ENCODE data around the gene RPEL1. TPM values are rescaled to one million over a fixed set of nuclear protein-coding genes. Genes with fewer than 3 reads are reported as not detected.

The RPEL1 gene
- total and polyA plus RNA-seq, 8 donors = not detected

DNA sequence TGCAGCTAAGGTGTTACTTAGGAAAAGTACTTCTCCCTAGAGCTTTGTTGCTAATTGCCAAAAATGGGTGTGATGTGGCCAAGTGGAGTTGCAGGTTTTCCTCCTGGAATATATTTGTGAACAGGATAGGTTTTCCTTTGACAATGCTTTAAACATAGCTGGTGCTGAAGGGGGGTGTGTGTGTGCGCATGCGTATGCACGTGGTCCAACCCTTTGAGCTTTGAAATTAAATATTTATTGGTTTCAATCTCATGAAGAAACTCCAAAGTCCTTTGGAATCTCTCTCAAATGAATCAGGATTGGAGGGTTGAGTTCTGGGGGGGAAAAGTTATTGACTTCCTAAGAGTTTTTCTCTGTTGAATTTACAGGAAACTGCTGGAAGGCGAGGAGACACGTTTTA lies 42.3 kb downstream of the RPEL1 start:
- Histone ChIP-seq H3K4me3 (no peak overlapping the region), H3K9me3 (no peaks in the 10 kb centered on the region), H3K27me3 (peaks cover 0 to 67% (median 0%) of the 10 kb centered on the region in 3 donors), H3K36me3 (no peaks in the 10 kb centered on the region), H3K27ac (no peak overlapping the region), H3K4me1 (no peaks in the 10 kb centered on the region)
- no peak for DNase-seq
- intact Hi-C loops (cut with DNase I; ENCODE audit: low total_unique reads) = no loop called here
- TF ChIP-seq EP300 (IDR thresholded peaks at IDR 0.05) (no peak), POLR2AphosphoS5 (IDR thresholded peaks at IDR 0.05) (no peak), POLR2A (IDR thresholded peaks at IDR 0.05) (no peak)
- TF ChIP-seq, protein P1, sequence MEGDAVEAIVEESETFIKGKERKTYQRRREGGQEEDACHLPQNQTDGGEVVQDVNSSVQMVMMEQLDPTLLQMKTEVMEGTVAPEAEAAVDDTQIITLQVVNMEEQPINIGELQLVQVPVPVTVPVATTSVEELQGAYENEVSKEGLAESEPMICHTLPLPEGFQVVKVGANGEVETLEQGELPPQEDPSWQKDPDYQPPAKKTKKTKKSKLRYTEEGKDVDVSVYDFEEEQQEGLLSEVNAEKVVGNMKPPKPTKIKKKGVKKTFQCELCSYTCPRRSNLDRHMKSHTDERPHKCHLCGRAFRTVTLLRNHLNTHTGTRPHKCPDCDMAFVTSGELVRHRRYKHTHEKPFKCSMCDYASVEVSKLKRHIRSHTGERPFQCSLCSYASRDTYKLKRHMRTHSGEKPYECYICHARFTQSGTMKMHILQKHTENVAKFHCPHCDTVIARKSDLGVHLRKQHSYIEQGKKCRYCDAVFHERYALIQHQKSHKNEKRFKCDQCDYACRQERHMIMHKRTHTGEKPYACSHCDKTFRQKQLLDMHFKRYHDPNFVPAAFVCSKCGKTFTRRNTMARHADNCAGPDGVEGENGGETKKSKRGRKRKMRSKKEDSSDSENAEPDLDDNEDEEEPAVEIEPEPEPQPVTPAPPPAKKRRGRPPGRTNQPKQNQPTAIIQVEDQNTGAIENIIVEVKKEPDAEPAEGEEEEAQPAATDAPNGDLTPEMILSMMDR (IDR thresholded peaks at IDR 0.05) = no peak
- 78 to 88% (median 84%) methylated on average over 5 of the region's 5 CpGs for WGBS, 5 donors

DNA sequence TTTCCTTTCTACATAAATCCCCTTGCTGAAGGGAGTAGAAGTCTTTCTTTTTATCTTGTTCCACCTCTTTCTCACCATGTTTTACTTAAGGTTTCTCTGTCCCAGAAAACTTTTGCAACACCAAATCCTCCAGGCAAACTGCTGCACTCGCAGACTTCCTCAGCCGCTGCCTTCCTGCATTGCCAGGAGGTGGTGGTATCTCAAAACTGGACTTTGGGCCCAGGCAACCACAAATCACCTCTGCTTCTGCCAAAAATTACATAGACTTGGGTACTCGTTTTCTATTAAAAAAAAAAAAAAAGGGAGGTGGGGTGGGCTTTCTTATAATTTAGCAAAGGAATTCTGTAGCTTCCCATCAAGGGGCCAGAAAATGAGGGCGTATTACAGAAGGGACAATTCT lies 45.9 kb downstream of the RPEL1 start:
- Histone ChIP-seq H3K9me3 (no peaks in the 10 kb centered on the region), H3K4me3 (no peak overlapping the region), H3K27me3 (peaks cover 0 to 40% (median 0%) of the 10 kb centered on the region in 3 donors), H3K27ac (no peak overlapping the region), H3K36me3 (no peaks in the 10 kb centered on the region), H3K4me1 (no peaks in the 10 kb centered on the region)
- no peak for TF ChIP-seq POLR2A (IDR thresholded peaks at IDR 0.05)
- no peak for DNase-seq
- WGBS, 5 donors = 74 to 80% (median 77%) methylated on average over 4 of the region's 4 CpGs
- intact Hi-C loops (cut with DNase I; ENCODE audit: low total_unique reads) = no loop called here

DNA sequence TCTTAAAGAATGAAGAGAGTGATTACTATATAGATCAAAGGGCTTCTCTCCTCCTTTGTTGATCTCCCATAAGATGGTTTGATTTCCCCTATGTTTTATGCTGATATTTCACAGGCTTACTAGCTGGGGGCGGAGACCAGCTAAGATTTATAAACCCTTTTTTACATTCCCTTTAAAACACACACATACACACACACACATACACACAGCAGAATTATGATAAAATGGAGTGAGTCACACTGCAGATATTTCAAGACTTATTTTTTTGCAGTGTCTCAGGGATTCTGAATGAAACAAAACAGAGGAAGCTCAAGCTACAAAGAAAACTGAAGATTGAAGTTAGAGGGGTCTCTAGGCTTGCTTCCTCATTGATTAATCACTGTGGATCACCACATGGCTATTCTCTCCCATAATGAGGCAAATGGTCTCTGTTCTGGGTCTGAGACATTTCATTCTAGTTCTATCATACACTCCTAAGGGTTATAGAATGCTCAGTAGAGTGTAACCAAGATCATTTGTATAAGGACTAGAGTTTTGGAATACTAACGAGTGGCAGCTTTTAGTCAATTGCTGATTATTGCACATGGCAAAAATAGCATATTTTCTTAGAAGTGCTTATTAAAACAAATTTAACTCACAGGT lies 49.8 kb downstream of the RPEL1 start:
- H3K27me3 ChIP-seq = peaks cover 0 to 17% (median 0%) of the 10 kb centered on the region in 3 donors
- TF ChIP-seq POLR2A (IDR thresholded peaks at IDR 0.05) = no peak
- TF ChIP-seq, protein P1 (IDR thresholded peaks at IDR 0.05) = no peak
- no peak for TF ChIP-seq POLR2AphosphoS5 (IDR thresholded peaks at IDR 0.05)
- TF ChIP-seq EP300 (IDR thresholded peaks at IDR 0.05) = no peak
- peaks cover 0 to 4% (median 3%) of the 10 kb centered on the region in 4 donors for H3K36me3 ChIP-seq
- H3K4me1 ChIP-seq = no peaks in the 10 kb centered on the region
- H3K4me3 ChIP-seq = no peak overlapping the region
- WGBS, 5 donors = 49 to 80% (median 76%) methylated on average over 2 of the region's 2 CpGs
- H3K27ac ChIP-seq = no peak overlapping the region
- H3K9me3 ChIP-seq = no peaks in the 10 kb centered on the region
- DNase-seq = peak in 1 of 2 donors; percentile 17
- intact Hi-C loops (cut with DNase I; ENCODE audit: low total_unique reads) = no loop called here

Other genes starting within 250 kb of the RPEL1 start
- 100 to 1,000 TPM in 1 of 5 donors, 10 to 100 TPM in 4; 20.0 to 176 (median 87.5) TPM for gene NT5C2, start 52.6 kb upstream of the RPEL1 start, total RNA-seq
- gene NT5C2, start 52.6 kb upstream of the RPEL1 start, polyA plus RNA-seq = 10 to 100 TPM; 21.8 to 37.9 (median 33.3) TPM
- 1 to 10 TPM in 1 of 5 donors, under 1 TPM in 2, not detected in 2; 0.29 to 1.8 (median 0.72) TPM for gene INA, start 31.3 kb downstream of the RPEL1 start, total RNA-seq
- 1 to 10 TPM in 2 of 3 donors, under 1 TPM in 1; 0.92 to 1.4 (median 1.2) TPM for gene INA, start 31.3 kb downstream of the RPEL1 start, polyA plus RNA-seq
- gene PCGF6, start 105.3 kb downstream of the RPEL1 start, total RNA-seq = 10 to 100 TPM in 4 of 5 donors, not detected in 1; 13.2 to 51.0 (median 29.8) TPM
- gene PCGF6, start 105.3 kb downstream of the RPEL1 start, polyA plus RNA-seq = 1 to 10 TPM; 5.6 to 7.3 (median 6.2) TPM
- gene TAF5, start 122.1 kb downstream of the RPEL1 start, total RNA-seq = 10 to 100 TPM in 1 of 5 donors, 1 to 10 TPM in 3, not detected in 1; 1.3 to 15.6 (median 5.1) TPM
- 1 to 10 TPM in 2 of 3 donors, under 1 TPM in 1; 0.92 to 1.8 (median 1.4) TPM for gene TAF5, start 122.1 kb downstream of the RPEL1 start, polyA plus RNA-seq
- 100 to 1,000 TPM in 4 of 5 donors, 10 to 100 TPM in 1; 26.4 to 550 (median 195) TPM for gene ATP5MK, start 150.6 kb downstream of the RPEL1 start, total RNA-seq
- 1,000 to 10,000 TPM in 2 of 3 donors, 100 to 1,000 TPM in 1; 891 to 1,448 (median 1,292) TPM for gene ATP5MK, start 150.6 kb downstream of the RPEL1 start, polyA plus RNA-seq
- 10 to 100 TPM in 4 of 5 donors, 1 to 10 TPM in 1; 2.3 to 28.0 (median 17.9) TPM for gene PDCD11, start 150.7 kb downstream of the RPEL1 start, total RNA-seq
- 10 to 100 TPM in 2 of 3 donors, 1 to 10 TPM in 1; 9.5 to 11.7 (median 10.5) TPM for gene PDCD11, start 150.7 kb downstream of the RPEL1 start, polyA plus RNA-seq
- gene CALHM2, start 206.5 kb downstream of the RPEL1 start, total RNA-seq = 10 to 100 TPM in 2 of 5 donors, 1 to 10 TPM in 3; 1.8 to 30.1 (median 6.4) TPM
- gene CALHM2, start 206.5 kb downstream of the RPEL1 start, polyA plus RNA-seq = 10 to 100 TPM in 2 of 3 donors, 1 to 10 TPM in 1; 7.4 to 13.3 (median 12.7) TPM
- gene CALHM1, start 213.0 kb downstream of the RPEL1 start, total RNA-seq = not detected
- not detected for gene CALHM1, start 213.0 kb downstream of the RPEL1 start, polyA plus RNA-seq
- gene CALHM3, start 233.4 kb downstream of the RPEL1 start, total RNA-seq = not detected
- gene CALHM3, start 233.4 kb downstream of the RPEL1 start, polyA plus RNA-seq = not detected
- 100 to 1,000 TPM in 1 of 5 donors, 1 to 10 TPM in 3, under 1 TPM in 1; 0.89 to 136 (median 3.3) TPM for gene NEURL1, start 247.8 kb downstream of the RPEL1 start, total RNA-seq
- gene NEURL1, start 247.8 kb downstream of the RPEL1 start, polyA plus RNA-seq = 1 to 10 TPM; 1.2 to 9.5 (median 2.7) TPM